GM20000 (cell line): ENCODE results near the gene UNC119.
"Not testable (repeated sequence)": the region's sequence is repeated elsewhere in the genome, so short reads cannot be mapped to it uniquely, and the experiment has no call there.

Experiments
- DNase-seq: peaks from one replicate; pipeline ENCODE4 v3.0.0; 2012; ENCODE audit warnings: low spot score
- CTCF ChIP-seq: IDR thresholded peaks from 2 replicates; pipeline ENCODE4 v1.5.1; 2012; ENCODE audit warnings: mild to moderate bottlenecking, control low read depth; ENCODE audit errors: extremely low read depth, missing control alignments

UNC119 gene

GRCh38 chr17:28526381-28526780 lies 26.0 kb downstream of the UNC119 start:
- DNase-seq = no peak
- TF ChIP-seq CTCF = no peak

GRCh38 chr17:28524476-28525424 lies 27.7 kb downstream of the UNC119 start:
- TF ChIP-seq CTCF = no peak
- no peak for DNase-seq

- TF ChIP-seq CTCF = no peak
- DNase-seq = no peak
These were observed 28.5 kb downstream of the UNC119 start for GRCh38 chr17:28523876-28524275.

GRCh38 chr17:28523186-28523585 lies 29.2 kb downstream of the UNC119 start:
- no peak for DNase-seq
- no peak for TF ChIP-seq CTCF

GRCh38 chr17:28522281-28522680 lies 30.1 kb downstream of the UNC119 start:
- DNase-seq = not testable (repeated sequence)

GRCh38 chr17:28521311-28522085 lies 30.9 kb downstream of the UNC119 start:
- TF ChIP-seq CTCF = no peak
- DNase-seq = no peak

- TF ChIP-seq CTCF = no peak
- DNase-seq = no peak
These were observed 31.7 kb downstream of the UNC119 start for GRCh38 chr17:28520687-28521086.
